GM12873 (cell line): ENCODE measurements around the gene CYSTM1.

Experiments
- CTCF ChIP-seq: IDR thresholded peaks from 2 replicates; pipeline ENCODE4 v1.5.1; 2012; ENCODE audit warnings: low read depth, mild to moderate bottlenecking, moderate library complexity, low read length, control low read depth; ENCODE audit not compliant: insufficient read depth; ENCODE audit errors: missing control alignments

The CYSTM1 gene

GRCh38 chr5:140189977-140190871, 15.2 kb downstream of the CYSTM1 start:
- TF ChIP-seq CTCF, result no peak

- no peak for TF ChIP-seq CTCF
Observed at GRCh38 chr5:140190872-140191218, 15.9 kb downstream of the CYSTM1 start.

- TF ChIP-seq CTCF, result no peak
Observed at GRCh38 chr5:140192715-140193430, 17.9 kb downstream of the CYSTM1 start.

GRCh38 chr5:140194662-140195061, 19.7 kb downstream of the CYSTM1 start:
- no peak for TF ChIP-seq CTCF

GRCh38 chr5:140196115-140196814, 21.3 kb downstream of the CYSTM1 start:
- no peak for TF ChIP-seq CTCF

- TF ChIP-seq CTCF, result no peak
Observed at GRCh38 chr5:140197023-140197422, 22.0 kb downstream of the CYSTM1 start.

- TF ChIP-seq CTCF, result no peak
Observed at GRCh38 chr5:140202078-140202477, 27.1 kb downstream of the CYSTM1 start.
